Measurements from ENCODE around the gene LTB.
A peak's percentile ranks its signal among the peaks of the same experiment; 100 is the strongest.

LTB gene

DNA sequence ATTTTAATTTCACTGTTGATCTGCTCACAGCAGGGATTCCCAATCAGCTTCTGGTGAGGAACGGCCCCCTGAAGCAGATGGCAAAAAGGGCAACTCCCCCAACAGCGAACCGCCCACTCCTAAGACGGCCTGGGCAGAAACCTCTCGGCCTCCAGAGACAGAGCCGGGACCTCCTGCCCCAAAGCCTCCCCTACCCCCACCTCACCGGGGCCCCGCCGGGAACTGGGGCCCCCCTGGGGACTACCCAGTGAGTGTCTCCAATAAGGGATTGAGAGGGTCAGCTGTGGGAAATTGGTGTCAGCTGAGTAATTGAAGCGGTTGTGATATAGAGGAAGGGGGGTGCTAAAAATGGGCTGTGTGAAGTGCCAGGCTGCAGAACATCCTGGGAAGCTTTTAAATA is 44.7 kb upstream of the LTB start:
- DNase-seq (ENCODE audit: low spot score) = no peak
- no peak for TF ChIP-seq CTCF (IDR thresholded peaks at IDR 0.05; ENCODE audit: borderline replicate concordance, control extremely low read depth, extremely low read depth, insufficient read depth, missing control alignments)
- in situ Hi-C loops (cut with MboI; ENCODE audit: low sequenced_read_pairs, unreplicated experiment) = no loop called here

- in situ Hi-C loops (cut with MboI; ENCODE audit: low sequenced_read_pairs, unreplicated experiment) = no loop called here
- DNase-seq (ENCODE audit: low spot score) = no peak
- no peak for TF ChIP-seq CTCF (IDR thresholded peaks at IDR 0.05; ENCODE audit: borderline replicate concordance, control extremely low read depth, extremely low read depth, insufficient read depth, missing control alignments)
Measured at GRCh38 chr6:31624070-31624469, 41.8 kb upstream of the LTB start.

GRCh38 chr6:31622684-31623091 is 40.5 kb upstream of the LTB start:
- in situ Hi-C loops (cut with MboI; ENCODE audit: low sequenced_read_pairs, unreplicated experiment) = no loop called here
- no peak for TF ChIP-seq CTCF (IDR thresholded peaks at IDR 0.05; ENCODE audit: borderline replicate concordance, control extremely low read depth, extremely low read depth, insufficient read depth, missing control alignments)
- DNase-seq (ENCODE audit: low spot score) = no peak

DNA sequence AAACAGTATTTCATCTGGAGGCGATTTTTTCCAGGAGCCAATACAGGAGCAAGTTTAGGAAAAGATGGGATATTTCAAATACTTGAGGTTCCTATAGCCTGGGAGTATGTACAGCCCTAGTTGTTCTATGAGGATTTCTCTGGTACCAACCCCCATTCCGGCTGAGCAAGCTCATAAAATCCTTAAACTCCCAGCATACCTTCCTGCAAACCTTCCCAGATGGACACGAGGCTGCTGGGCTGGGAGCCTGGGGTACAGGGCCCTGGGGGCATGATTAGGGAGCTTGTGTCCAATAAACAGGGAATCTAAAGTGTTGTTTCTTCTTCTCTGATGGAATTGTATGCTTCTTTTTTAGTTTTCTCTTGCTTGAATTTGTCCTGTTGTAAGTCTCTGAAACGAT is 39.8 kb upstream of the LTB start:
- in situ Hi-C loops (cut with MboI; ENCODE audit: low sequenced_read_pairs, unreplicated experiment) = no loop called here
- TF ChIP-seq CTCF (IDR thresholded peaks at IDR 0.05; ENCODE audit: borderline replicate concordance, control extremely low read depth, extremely low read depth, insufficient read depth, missing control alignments) = no peak
- no peak for DNase-seq (ENCODE audit: low spot score)

- in situ Hi-C loops (cut with MboI; ENCODE audit: low sequenced_read_pairs, unreplicated experiment) = no loop called here
- no peak for TF ChIP-seq CTCF (IDR thresholded peaks at IDR 0.05; ENCODE audit: borderline replicate concordance, control extremely low read depth, extremely low read depth, insufficient read depth, missing control alignments)
- DNase-seq (ENCODE audit: low spot score) = no peak
Measured at GRCh38 chr6:31621320-31621939, 39.2 kb upstream of the LTB start.

GRCh38 chr6:31620586-31621319 is 38.5 kb upstream of the LTB start, which contains the start of gene PRRC2A:
Gene PRRC2A, plus strand, starts transcription at chr6:31620715. Its CDS starts 2,075 bp downstream, at chr6:31622790.
- in situ Hi-C loops (cut with MboI; ENCODE audit: low sequenced_read_pairs, unreplicated experiment) = no loop called here
- no peak for TF ChIP-seq CTCF (IDR thresholded peaks at IDR 0.05; ENCODE audit: borderline replicate concordance, control extremely low read depth, extremely low read depth, insufficient read depth, missing control alignments)
- DNase-seq (ENCODE audit: low spot score) = peak; percentile 98
